ENCODE measurements around the gene OVCA2.

OVCA2 gene

DNA sequence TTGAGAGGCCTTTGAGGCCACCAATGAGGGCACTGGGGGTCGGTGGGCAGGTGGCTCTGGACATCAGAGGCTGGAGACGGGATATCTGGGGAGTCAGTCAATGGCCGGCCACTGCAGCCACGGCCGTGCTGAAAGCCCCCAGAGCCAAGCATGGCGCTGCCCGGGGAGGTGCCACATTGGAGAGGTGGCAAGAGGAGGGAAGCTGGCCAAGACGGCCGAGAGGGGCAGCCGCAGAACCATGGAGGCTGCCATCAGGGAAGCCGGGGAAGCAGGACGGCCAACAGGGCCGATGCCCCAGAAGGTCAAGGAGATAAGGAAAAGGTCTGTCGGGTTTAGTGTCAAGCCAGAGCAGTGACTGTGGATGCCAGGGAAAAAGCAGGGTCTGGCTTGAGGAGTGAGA is 26.5 kb upstream of the OVCA2 start:
- TF ChIP-seq, protein P1, sequence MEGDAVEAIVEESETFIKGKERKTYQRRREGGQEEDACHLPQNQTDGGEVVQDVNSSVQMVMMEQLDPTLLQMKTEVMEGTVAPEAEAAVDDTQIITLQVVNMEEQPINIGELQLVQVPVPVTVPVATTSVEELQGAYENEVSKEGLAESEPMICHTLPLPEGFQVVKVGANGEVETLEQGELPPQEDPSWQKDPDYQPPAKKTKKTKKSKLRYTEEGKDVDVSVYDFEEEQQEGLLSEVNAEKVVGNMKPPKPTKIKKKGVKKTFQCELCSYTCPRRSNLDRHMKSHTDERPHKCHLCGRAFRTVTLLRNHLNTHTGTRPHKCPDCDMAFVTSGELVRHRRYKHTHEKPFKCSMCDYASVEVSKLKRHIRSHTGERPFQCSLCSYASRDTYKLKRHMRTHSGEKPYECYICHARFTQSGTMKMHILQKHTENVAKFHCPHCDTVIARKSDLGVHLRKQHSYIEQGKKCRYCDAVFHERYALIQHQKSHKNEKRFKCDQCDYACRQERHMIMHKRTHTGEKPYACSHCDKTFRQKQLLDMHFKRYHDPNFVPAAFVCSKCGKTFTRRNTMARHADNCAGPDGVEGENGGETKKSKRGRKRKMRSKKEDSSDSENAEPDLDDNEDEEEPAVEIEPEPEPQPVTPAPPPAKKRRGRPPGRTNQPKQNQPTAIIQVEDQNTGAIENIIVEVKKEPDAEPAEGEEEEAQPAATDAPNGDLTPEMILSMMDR (IDR thresholded peaks at IDR 0.05; ENCODE audit: low read depth, low read length, missing control alignments): no peak
- DNase-seq (ENCODE audit: low read depth): no peak
- H3K4me3 ChIP-seq (ENCODE audit: low read depth, low read length): no peak overlapping the region
- in situ Hi-C loops (cut with HindIII; ENCODE audit: low sequenced_read_pairs): no loop called here

DNA sequence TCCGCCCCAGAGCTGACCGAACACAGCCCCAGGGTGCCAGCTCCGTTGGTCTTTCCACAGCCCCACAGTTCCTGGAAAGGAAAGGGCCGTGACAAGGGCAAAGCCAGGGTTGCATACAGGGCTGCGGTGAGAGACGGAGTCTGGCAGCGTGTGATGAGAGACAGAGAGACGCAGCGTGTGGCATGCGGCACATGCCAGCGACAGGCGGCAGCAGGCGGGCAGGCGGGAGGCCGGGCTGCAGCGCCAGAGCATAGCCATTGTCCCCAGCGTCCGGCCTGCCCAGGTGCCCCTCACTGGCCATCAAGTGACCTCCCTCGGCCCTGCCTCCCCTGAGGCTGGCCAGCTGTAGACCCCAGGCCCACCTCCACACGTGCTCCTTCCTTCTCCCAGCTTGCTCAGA is 25.3 kb upstream of the OVCA2 start:
- TF ChIP-seq, protein P1 (IDR thresholded peaks at IDR 0.05; ENCODE audit: low read depth, low read length, missing control alignments): no peak
- no peak for DNase-seq (ENCODE audit: low read depth)
- in situ Hi-C loops (cut with HindIII; ENCODE audit: low sequenced_read_pairs): no loop called here
- no peak overlapping the region for H3K4me3 ChIP-seq (ENCODE audit: low read depth, low read length)

DNA sequence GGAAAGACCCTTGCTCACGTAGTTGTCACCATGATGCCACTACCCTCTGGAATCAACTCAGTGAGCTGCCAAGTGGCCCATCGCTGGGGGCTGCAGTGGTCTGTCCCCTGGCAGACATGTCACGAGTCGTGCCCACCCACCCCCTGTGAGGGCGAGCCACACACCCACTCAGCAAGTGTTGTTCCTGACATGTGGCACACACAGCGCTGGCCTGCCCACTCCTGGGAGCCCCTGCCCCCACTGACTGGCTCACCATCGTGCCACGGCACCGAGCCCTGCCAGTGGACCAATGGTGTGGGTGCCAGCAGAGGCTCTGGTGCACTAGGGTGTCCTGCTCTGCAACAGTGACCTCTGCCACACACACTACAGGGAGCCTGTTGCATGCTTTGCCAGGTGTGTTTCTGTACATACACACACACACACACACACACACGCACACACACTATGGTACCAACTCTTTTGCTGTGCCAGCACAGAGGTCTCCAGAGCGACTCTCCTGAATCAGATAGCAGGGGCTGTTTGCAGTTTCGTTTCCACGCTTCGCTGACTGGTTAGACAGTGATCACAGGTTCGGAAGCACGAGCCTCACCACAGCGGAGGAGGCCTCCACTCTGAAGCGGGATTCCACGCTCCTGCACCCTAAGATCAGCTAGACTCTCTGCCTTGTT is 24.4 kb upstream of the OVCA2 start:
- DNase-seq (ENCODE audit: low read depth): no peak
- TF ChIP-seq, protein P1 (IDR thresholded peaks at IDR 0.05; ENCODE audit: low read depth, low read length, missing control alignments): no peak
- no peak overlapping the region for H3K4me3 ChIP-seq (ENCODE audit: low read depth, low read length)
- in situ Hi-C loops (cut with HindIII; ENCODE audit: low sequenced_read_pairs): no loop called here

DNA sequence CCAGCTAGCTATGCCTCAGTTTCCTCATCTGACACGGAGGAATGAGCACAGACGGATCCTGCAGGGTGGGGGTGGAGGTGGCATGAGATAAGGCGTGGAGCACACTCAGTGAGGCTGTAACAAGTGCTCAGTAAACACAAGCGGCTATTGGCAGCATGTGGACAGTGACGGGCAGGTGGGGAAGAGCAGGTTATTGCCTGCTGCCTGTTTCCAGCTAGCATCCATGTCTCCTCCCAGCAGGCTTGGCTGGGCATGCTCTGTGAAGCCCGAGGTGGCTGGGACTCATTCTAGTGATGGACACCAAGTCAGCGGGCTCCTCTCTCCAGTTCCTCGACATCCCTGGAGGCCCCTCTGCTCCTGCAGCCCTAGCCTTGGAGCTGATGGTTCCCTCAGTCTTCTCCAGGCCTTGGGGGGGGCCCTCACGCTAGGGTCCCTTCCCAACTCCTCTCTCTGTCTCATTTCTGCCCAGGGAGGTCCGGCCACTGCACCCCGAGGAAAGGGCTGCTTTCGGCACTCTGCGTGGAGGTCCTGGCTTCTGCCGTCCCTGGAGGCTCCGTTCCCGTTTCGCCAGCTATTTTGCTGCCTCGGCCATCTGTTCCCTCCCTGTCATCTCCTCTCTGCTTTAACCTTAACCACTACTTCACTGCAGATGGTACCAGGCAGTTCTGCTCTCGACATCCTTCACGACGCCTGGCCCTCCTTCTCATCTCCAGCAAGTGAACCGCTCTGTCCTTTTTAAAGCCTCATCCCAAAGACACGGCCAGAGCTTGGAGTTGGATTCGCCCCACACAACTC is 22.9 kb upstream of the OVCA2 start:
- no peak overlapping the region for H3K4me3 ChIP-seq (ENCODE audit: low read depth, low read length)
- in situ Hi-C loops (cut with HindIII; ENCODE audit: low sequenced_read_pairs): no loop called here
- TF ChIP-seq, protein P1 (IDR thresholded peaks at IDR 0.05; ENCODE audit: low read depth, low read length, missing control alignments): no peak
- DNase-seq (ENCODE audit: low read depth): no peak

DNA sequence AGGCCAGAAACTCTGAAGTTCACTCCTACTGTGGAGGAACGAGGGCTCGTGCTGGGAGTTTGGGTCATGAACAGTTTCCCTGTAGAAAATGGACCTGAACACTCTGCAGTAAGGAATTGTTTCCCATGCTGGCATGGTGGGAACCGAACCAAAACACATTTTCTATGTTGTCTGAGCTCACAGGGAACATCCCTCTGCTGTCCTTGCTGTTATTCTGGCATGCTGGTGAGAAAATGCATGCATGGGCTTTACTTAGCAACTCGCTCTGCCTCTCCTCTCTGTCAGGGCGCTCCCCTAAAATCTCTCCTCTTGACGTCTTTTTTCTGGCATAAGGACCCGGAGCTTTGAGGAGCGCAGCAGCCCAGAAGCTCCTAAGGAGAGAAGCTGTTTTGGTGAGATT is 22.1 kb upstream of the OVCA2 start:
- TF ChIP-seq, protein P1 (IDR thresholded peaks at IDR 0.05; ENCODE audit: low read depth, low read length, missing control alignments): no peak
- DNase-seq (ENCODE audit: low read depth): no peak
- H3K4me3 ChIP-seq (ENCODE audit: low read depth, low read length): no peak overlapping the region
- in situ Hi-C loops (cut with HindIII; ENCODE audit: low sequenced_read_pairs): no loop called here

DNA sequence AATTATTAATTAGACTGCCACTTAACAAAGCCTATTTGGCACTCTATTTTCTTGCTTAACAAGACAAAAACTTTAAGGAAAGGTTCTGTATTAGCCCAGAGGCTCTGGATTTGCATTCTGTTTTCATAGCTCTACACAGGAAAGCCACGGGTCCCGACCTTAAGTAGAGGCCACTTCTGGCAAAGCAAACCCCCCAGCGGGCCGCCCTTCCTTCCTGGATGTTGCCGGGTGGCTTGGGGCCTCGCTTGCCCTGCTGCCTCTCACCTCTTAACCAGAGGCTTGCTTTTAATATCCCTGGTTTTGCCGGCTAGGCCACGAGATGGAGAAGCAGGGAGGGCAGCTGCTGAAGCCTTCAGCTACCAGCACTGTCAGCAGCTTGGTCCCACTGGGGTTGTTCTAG is 21.1 kb upstream of the OVCA2 start:
- DNase-seq (ENCODE audit: low read depth): no peak
- no peak overlapping the region for H3K4me3 ChIP-seq (ENCODE audit: low read depth, low read length)
- TF ChIP-seq, protein P1 (IDR thresholded peaks at IDR 0.05; ENCODE audit: low read depth, low read length, missing control alignments): no peak
- in situ Hi-C loops (cut with HindIII; ENCODE audit: low sequenced_read_pairs): no loop called here
